Fibroblast of lung (primary cell): ENCODE results near the gene DHFR.

Source experiments
- EZH2 ChIP-seq: IDR thresholded peaks from 2 replicates; pipeline ENCODE4 v1.5.1; 2012; ENCODE audit warnings: low read length, control low read depth, mild to moderate bottlenecking; ENCODE audit errors: missing control alignments
- TF ChIP-seq, protein P1 (sequence below), 2 donors: IDR thresholded peaks in 1 of 2; conservative IDR thresholded peaks in 1 of 2; 1 replicate in 1 of 2; 2 replicates in 1 of 2; pipeline ENCODE4 v1.5.1; 2011 to 2012; ENCODE audit warnings: low read length in 2 of 2, control low read depth in 1 of 2, inconsistent platforms in 1 of 2, low read depth in 1 of 2, mild to moderate bottlenecking in 1 of 2

DNA sequence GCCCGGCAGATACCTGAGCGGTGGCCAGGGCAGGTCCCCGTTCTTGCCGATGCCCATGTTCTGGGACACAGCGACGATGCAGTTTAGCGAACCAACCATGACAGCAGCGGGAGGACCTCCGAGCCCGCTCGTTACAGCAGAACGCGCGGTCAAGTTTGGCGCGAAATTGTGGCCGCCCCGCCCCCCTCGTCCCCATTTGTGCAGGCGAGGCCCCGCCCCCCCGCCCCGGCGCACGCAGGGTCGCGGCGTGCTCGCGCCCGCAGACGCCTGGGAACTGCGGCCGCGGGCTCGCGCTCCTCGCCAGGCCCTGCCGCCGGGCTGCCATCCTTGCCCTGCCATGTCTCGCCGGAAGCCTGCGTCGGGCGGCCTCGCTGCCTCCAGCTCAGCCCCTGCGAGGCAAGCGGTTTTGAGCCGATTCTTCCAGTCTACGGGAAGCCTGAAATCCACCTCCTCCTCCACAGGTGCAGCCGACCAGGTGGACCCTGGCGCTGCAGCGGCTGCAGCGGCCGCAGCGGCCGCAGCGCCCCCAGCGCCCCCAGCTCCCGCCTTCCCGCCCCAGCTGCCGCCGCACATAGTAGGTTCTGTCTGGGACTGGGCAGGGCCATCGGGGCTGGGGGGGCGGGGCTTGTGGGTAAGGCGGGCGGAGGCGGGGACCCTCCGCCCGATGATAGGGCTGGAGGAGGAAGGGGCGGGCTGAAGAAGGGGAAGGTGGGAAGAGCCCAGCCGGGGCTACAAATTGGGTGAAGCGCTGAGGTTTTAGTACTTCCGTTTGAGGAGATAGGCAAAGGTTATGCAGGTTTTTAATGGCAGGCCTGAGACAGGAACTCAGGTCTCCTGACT lies at the start of gene DHFR, which contains the start of gene MSH3:
- TF ChIP-seq, protein P1, sequence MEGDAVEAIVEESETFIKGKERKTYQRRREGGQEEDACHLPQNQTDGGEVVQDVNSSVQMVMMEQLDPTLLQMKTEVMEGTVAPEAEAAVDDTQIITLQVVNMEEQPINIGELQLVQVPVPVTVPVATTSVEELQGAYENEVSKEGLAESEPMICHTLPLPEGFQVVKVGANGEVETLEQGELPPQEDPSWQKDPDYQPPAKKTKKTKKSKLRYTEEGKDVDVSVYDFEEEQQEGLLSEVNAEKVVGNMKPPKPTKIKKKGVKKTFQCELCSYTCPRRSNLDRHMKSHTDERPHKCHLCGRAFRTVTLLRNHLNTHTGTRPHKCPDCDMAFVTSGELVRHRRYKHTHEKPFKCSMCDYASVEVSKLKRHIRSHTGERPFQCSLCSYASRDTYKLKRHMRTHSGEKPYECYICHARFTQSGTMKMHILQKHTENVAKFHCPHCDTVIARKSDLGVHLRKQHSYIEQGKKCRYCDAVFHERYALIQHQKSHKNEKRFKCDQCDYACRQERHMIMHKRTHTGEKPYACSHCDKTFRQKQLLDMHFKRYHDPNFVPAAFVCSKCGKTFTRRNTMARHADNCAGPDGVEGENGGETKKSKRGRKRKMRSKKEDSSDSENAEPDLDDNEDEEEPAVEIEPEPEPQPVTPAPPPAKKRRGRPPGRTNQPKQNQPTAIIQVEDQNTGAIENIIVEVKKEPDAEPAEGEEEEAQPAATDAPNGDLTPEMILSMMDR (conservative IDR thresholded peaks at IDR 0.05 in 1 of 2, IDR thresholded peaks at IDR 0.05 in 1 of 2; ENCODE audit: low read depth in 1 of 2, low read length in 2 of 2) = no peak
- no peak for TF ChIP-seq EZH2
